H9 (cell line): Measurements from ENCODE around the gene RUNX2. TPM values are rescaled to one million over a fixed set of nuclear protein-coding genes. Genes with fewer than 3 reads are reported as not detected.

ENCODE experiments used
- DNase-seq: peaks from one replicate; pipeline ENCODE4 v3.0.0-alpha.2; 2017
- H2AFZ ChIP-seq: one replicate; pipeline ENCODE4 v1.6.1; 2013; ENCODE audit warnings: mild to moderate bottlenecking, low read length, control low read depth, moderate library complexity
- H2AK5ac ChIP-seq: 2 replicates; pipeline ENCODE4 v1.6.1; 2013; ENCODE audit warnings: low read length, control low read depth, mixed read lengths; ENCODE audit not compliant: insufficient read length
- H2BK120ac ChIP-seq: one replicate; pipeline ENCODE4 v1.6.1; 2013; ENCODE audit warnings: low read depth, mild to moderate bottlenecking, low read length, control low read depth, inconsistent platforms; ENCODE audit not compliant: poor library complexity, severe bottlenecking
- H2BK12ac ChIP-seq: 2 replicates; pipeline ENCODE4 v1.6.1; 2013; ENCODE audit warnings: low read length, control low read depth, mixed read lengths, low read depth; ENCODE audit not compliant: insufficient read length
- H2BK15ac ChIP-seq: 2 replicates; pipeline ENCODE4 v1.6.1; 2013; ENCODE audit warnings: low read depth, low read length, control low read depth
- H2BK20ac ChIP-seq: one replicate; pipeline ENCODE4 v1.6.1; 2013; ENCODE audit warnings: low read depth, mild to moderate bottlenecking, low read length, control low read depth, inconsistent platforms; ENCODE audit not compliant: poor library complexity, severe bottlenecking
- H2BK5ac ChIP-seq: 2 replicates; pipeline ENCODE4 v1.6.1; 2013; ENCODE audit warnings: low read length, control low read depth, mixed read lengths; ENCODE audit not compliant: insufficient read length
- H3K14ac ChIP-seq: 2 replicates; pipeline ENCODE4 v1.6.1; 2013; ENCODE audit warnings: low read length, control low read depth; ENCODE audit not compliant: insufficient read depth
- H3K18ac ChIP-seq: 2 replicates; pipeline ENCODE4 v1.6.1; 2013; ENCODE audit warnings: low read depth, mild to moderate bottlenecking, mixed read lengths, low read length, control low read depth; ENCODE audit not compliant: insufficient read length
- H3K23ac ChIP-seq: 2 replicates; pipeline ENCODE4 v1.6.1; 2013; ENCODE audit warnings: low read length, control low read depth, mixed read lengths, low read depth; ENCODE audit not compliant: insufficient read length
- H3K23me2 ChIP-seq: 2 replicates; pipeline ENCODE4 v1.6.1; 2013; ENCODE audit warnings: low read depth, mild to moderate bottlenecking, mixed read lengths, low read length, control low read depth; ENCODE audit not compliant: insufficient read length, poor library complexity, severe bottlenecking
- H3K27ac ChIP-seq: 2 replicates; pipeline ENCODE4 v1.5.1; 2013; ENCODE audit warnings: low read length, control low read depth, mixed read lengths, low read depth; ENCODE audit not compliant: insufficient read length
- H3K27me3 ChIP-seq: 2 replicates; pipeline ENCODE4 v1.6.1; 2013; ENCODE audit warnings: low read length, control low read depth, inconsistent platforms; ENCODE audit not compliant: insufficient read depth
- H3K4ac ChIP-seq: 2 replicates; pipeline ENCODE4 v1.6.1; 2013; ENCODE audit warnings: low read depth, mild to moderate bottlenecking, control low read depth, inconsistent platforms, low read length, moderate library complexity
- H3K4me1 ChIP-seq: 2 replicates; pipeline ENCODE4 v1.6.1; 2013; ENCODE audit warnings: low read length, control low read depth, inconsistent platforms; ENCODE audit not compliant: insufficient read depth
- H3K4me2 ChIP-seq: 2 replicates; pipeline ENCODE4 v1.6.1; 2013; ENCODE audit warnings: low read length, control low read depth, mixed read lengths; ENCODE audit not compliant: insufficient read length, insufficient read depth
- H3K56ac ChIP-seq: 2 replicates; pipeline ENCODE4 v1.6.1; 2013; ENCODE audit warnings: low read depth, mild to moderate bottlenecking, mixed read lengths, low read length, control low read depth; ENCODE audit not compliant: insufficient read length
- H3K79me1 ChIP-seq: 2 replicates; pipeline ENCODE4 v1.6.1; 2013; ENCODE audit warnings: low read depth, mild to moderate bottlenecking, moderate library complexity, low read length, control low read depth, inconsistent platforms; ENCODE audit not compliant: insufficient read depth, poor library complexity, severe bottlenecking
- H3K79me2 ChIP-seq: 2 replicates; pipeline ENCODE4 v1.6.1; 2013; ENCODE audit warnings: low read length, control low read depth, inconsistent platforms; ENCODE audit not compliant: insufficient read depth
- H3K9ac ChIP-seq: 2 replicates; pipeline ENCODE4 v1.6.1; 2013; ENCODE audit warnings: low read length, control low read depth, mixed read lengths; ENCODE audit not compliant: insufficient read length; ENCODE audit errors: extremely low read depth
- H3K9me3 ChIP-seq: one replicate; pipeline ENCODE4 v1.6.1; 2013; ENCODE audit warnings: low read depth, low read length, inconsistent platforms; ENCODE audit not compliant: control insufficient read depth
- H3T11ph ChIP-seq: one replicate; pipeline ENCODE4 v1.6.1; 2013; ENCODE audit warnings: mild to moderate bottlenecking, low read length, control low read depth, inconsistent platforms
- H4K20me1 ChIP-seq: one replicate; pipeline ENCODE4 v1.6.1; 2013; ENCODE audit not compliant: control insufficient read depth, insufficient read length, insufficient read depth
- H4K5ac ChIP-seq: 2 replicates; pipeline ENCODE4 v1.6.1; 2013; ENCODE audit warnings: low read depth, mild to moderate bottlenecking, mixed read lengths, low read length, control low read depth; ENCODE audit not compliant: insufficient read length
- H4K8ac ChIP-seq: replicated peaks from 2 replicates; pipeline ENCODE4 v1.6.1; 2013; ENCODE audit warnings: low read length, control low read depth, mixed read lengths, low read depth; ENCODE audit not compliant: insufficient read length
- H4K91ac ChIP-seq: 2 replicates; pipeline ENCODE4 v1.6.1; 2013; ENCODE audit warnings: low read depth, mild to moderate bottlenecking, moderate library complexity, mixed read lengths, low read length, control low read depth; ENCODE audit not compliant: insufficient read length
- H3K27ac Mint-ChIP-seq, 3 experiments: 2 replicates in 2 of 3; 3 replicates in 1 of 3; pipeline ENCODE4 v1.8.0; 2020 to 2021; ENCODE audit warnings: mixed read lengths in 3 of 3, mild to moderate bottlenecking in 1 of 3, moderate library complexity in 1 of 3
- H3K27me3 Mint-ChIP-seq: 2 replicates; pipeline ENCODE4 v1.8.0; 2021; ENCODE audit warnings: low read depth, mild to moderate bottlenecking, moderate library complexity, mixed read lengths
- H3K36me3 Mint-ChIP-seq, 3 experiments: 2 replicates in 2 of 3; 3 replicates in 1 of 3; pipeline ENCODE4 v1.8.0; 2020 to 2021; ENCODE audit warnings: low read depth in 3 of 3, mixed read lengths in 3 of 3; ENCODE audit not compliant: insufficient read depth in 1 of 3
- H3K4me1 Mint-ChIP-seq, 2 experiments: 2 replicates each; pipeline ENCODE4 v1.8.0; 2020; ENCODE audit warnings: mixed read lengths in 2 of 2
- H3K4me3 Mint-ChIP-seq, 2 experiments: 2 replicates in 1 of 2; 3 replicates in 1 of 2; pipeline ENCODE4 v1.8.0; 2020 to 2021; ENCODE audit warnings: mild to moderate bottlenecking in 2 of 2, mixed read lengths in 2 of 2, moderate library complexity in 1 of 2
- H3K9me3 Mint-ChIP-seq, 2 experiments: 2 replicates in 1 of 2; 3 replicates in 1 of 2; pipeline ENCODE4 v1.8.0; 2020; ENCODE audit warnings: mild to moderate bottlenecking in 2 of 2, mixed read lengths in 2 of 2, moderate library complexity in 1 of 2
- WGBS: extraction: QIAGEN DNeasy Blood & Tissue Kit; methylation state at CpG from one replicate; pipeline ENCODE4 v1.1.7; 2013; ENCODE audit warnings: missing lambda C conversion rate, low lambda C conversion rate, mixed read lengths; ENCODE audit not compliant: insufficient read length; ENCODE audit errors: extremely low coverage; 5-methylcytosine and 5-hydroxymethylcytosine counted together
- total RNA-seq: library from RNA; stranded (reverse); gene quantifications from 2 replicates; pipeline ENCODE4 v1.2.1, GENCODE V29; 2021
- TF ChIP-seq, protein P1 (sequence below): fragments of 200-600 bp; sonication (generic); conservative IDR thresholded peaks from 3 replicates; pipeline ENCODE4 v1.8.0; 2021; ENCODE audit warnings: antibody characterized with exemption, mild to moderate bottlenecking

The RUNX2 gene
- total RNA-seq, 1 experiment from 2014 or later, result 0.15 TPM

DNA sequence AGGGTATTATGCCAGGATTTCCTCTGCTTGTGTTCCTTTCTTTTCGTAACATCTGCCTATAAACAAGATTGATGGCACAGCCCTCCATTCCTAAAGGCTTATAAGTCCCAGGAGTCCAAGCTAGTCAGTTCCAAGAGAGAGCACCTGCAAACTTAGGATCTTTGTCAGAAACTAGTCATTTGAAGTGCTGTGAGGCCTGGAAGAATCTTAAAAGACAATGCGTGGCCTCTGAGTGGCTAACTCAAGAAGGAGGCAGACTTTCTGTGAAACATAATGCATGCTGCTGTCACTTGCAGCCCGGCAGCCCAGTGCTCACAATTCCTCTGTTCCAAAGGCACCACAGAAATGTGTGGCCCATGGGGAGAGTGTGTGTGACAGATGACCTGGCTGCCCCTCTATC, 184.6 kb downstream of the RUNX2 start:
- no peak overlapping the region for H3K4me3 Mint-ChIP-seq
- Histone ChIP-seq H3K23ac (no peak overlapping the region), H3K56ac (no peak overlapping the region), H3K79me2 (no peaks in the 10 kb centered on the region), H3K14ac (no peak overlapping the region), H3K79me1 (no peaks in the 10 kb centered on the region), H3K9ac (no peak overlapping the region), H4K8ac (no peak overlapping the region), H3K4ac (no peak overlapping the region), H3K27me3 (no peaks in the 10 kb centered on the region), H2AK5ac (no peak overlapping the region), H3T11ph (no peak overlapping the region), H2AFZ (no peak overlapping the region), H3K4me1 (peaks cover 4% of the 10 kb centered on the region; the same call in 1 of the 2 replicates), H4K20me1 (no peaks in the 10 kb centered on the region), H2BK20ac (no peak overlapping the region), H4K5ac (no peak overlapping the region), H2BK5ac (no peak overlapping the region), H2BK120ac (no peak overlapping the region), H3K27ac (no peak overlapping the region), H3K23me2 (no peaks in the 10 kb centered on the region), H3K18ac (no peak overlapping the region), H2BK15ac (no peak overlapping the region), H3K4me2 (no peak overlapping the region), H3K9me3 (no peaks in the 10 kb centered on the region), H4K91ac (no peak overlapping the region), H2BK12ac (no peak overlapping the region)
- H3K4me1 Mint-ChIP-seq, result peaks cover 34 to 40% of the 10 kb centered on the region in 2 experiments
- H3K9me3 Mint-ChIP-seq, result no peaks in the 10 kb centered on the region
- WGBS, result no CpG with 5 or more reads among the region's 3 CpGs
- H3K36me3 Mint-ChIP-seq, result no peaks in the 10 kb centered on the region; a peak in 1 of 7 replicates
- no peak for DNase-seq
- H3K27ac Mint-ChIP-seq, result no peak overlapping the region
- H3K27me3 Mint-ChIP-seq, result no peaks in the 10 kb centered on the region
- TF ChIP-seq, protein P1, sequence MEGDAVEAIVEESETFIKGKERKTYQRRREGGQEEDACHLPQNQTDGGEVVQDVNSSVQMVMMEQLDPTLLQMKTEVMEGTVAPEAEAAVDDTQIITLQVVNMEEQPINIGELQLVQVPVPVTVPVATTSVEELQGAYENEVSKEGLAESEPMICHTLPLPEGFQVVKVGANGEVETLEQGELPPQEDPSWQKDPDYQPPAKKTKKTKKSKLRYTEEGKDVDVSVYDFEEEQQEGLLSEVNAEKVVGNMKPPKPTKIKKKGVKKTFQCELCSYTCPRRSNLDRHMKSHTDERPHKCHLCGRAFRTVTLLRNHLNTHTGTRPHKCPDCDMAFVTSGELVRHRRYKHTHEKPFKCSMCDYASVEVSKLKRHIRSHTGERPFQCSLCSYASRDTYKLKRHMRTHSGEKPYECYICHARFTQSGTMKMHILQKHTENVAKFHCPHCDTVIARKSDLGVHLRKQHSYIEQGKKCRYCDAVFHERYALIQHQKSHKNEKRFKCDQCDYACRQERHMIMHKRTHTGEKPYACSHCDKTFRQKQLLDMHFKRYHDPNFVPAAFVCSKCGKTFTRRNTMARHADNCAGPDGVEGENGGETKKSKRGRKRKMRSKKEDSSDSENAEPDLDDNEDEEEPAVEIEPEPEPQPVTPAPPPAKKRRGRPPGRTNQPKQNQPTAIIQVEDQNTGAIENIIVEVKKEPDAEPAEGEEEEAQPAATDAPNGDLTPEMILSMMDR, result no peak
